ENCODE data around the gene APOB. TPM values are rescaled to one million over a fixed set of nuclear protein-coding genes. Genes with fewer than 3 reads are reported as not detected.
A peak's percentile ranks its signal among the peaks of the same experiment; 100 is the strongest.

APOB gene
- total and polyA plus RNA-seq, 2 of the 13 experiments (the other 11 are each of a cell fraction or from before 2014, with no cell fraction given), result 1,569 to 2,515 TPM

- peak; percentile 70; the same call in 1 of the 2 replicates for TF ChIP-seq ZNF891 (CRISPR knock-in tag; IDR thresholded peaks at IDR 0.05)
- TF ChIP-seq PHF8 (CRISPR knock-in tag; IDR thresholded peaks at IDR 0.05), result peak; percentile 36; the same call in 1 of the 2 replicates
- TF ChIP-seq GPBP1L1 (CRISPR knock-in tag; IDR thresholded peaks at IDR 0.05), result no peak
- peak; percentile 77; the same call in 1 of the 2 replicates for TF ChIP-seq REPIN1 (CRISPR knock-in tag; IDR thresholded peaks at IDR 0.05; ENCODE audit: borderline replicate concordance, low read depth)
- TF ChIP-seq MYC (CRISPR knock-in tag; IDR thresholded peaks at IDR 0.05; ENCODE audit: borderline replicate concordance), result peak; percentile 72
- peak; percentile 45; the same call in 1 of the 2 replicates for TF ChIP-seq RNF2 (conservative IDR thresholded peaks at IDR 0.05; ENCODE audit: low read depth)
- no peak for TF ChIP-seq RBFOX2 (IDR thresholded peaks at IDR 0.05; ENCODE audit: low read depth, low read length)
- TF ChIP-seq CBX1 (IDR thresholded peaks at IDR 0.05; ENCODE audit: low read depth), result no peak
- peak; percentile 51; the same call in 1 of the 2 replicates for TF ChIP-seq MEIS2 (CRISPR knock-in tag; IDR thresholded peaks at IDR 0.05)
- TF ChIP-seq, protein P1, sequence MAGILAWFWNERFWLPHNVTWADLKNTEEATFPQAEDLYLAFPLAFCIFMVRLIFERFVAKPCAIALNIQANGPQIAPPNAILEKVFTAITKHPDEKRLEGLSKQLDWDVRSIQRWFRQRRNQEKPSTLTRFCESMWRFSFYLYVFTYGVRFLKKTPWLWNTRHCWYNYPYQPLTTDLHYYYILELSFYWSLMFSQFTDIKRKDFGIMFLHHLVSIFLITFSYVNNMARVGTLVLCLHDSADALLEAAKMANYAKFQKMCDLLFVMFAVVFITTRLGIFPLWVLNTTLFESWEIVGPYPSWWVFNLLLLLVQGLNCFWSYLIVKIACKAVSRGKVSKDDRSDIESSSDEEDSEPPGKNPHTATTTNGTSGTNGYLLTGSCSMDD (CRISPR knock-in tag; IDR thresholded peaks at IDR 0.05), result peak; percentile 80; the same call in 1 of the 2 replicates
- 0 out of 2 replicates have a peak, but pooled peaks have one; percentile 37 for TF ChIP-seq ZNF205 (CRISPR knock-in tag; IDR thresholded peaks at IDR 0.05)
- TF ChIP-seq ZNF512B (CRISPR knock-in tag; IDR thresholded peaks at IDR 0.05; ENCODE audit: borderline replicate concordance), result peak; percentile 93
- TF ChIP-seq ZNF550 (CRISPR knock-in tag; IDR thresholded peaks at IDR 0.05; ENCODE audit: borderline replicate concordance), result 0 out of 2 replicates have a peak, but pooled peaks have one; percentile 31
- peak; percentile 80; the same call in 1 of the 2 replicates for TF ChIP-seq ZNF343 (CRISPR knock-in tag; IDR thresholded peaks at IDR 0.05)
- TF ChIP-seq ONECUT2 (CRISPR knock-in tag; IDR thresholded peaks at IDR 0.05), result peak; percentile 81; the same call in 1 of the 2 replicates
- TF ChIP-seq SMAD1 (CRISPR knock-in tag; IDR thresholded peaks at IDR 0.05; ENCODE audit: borderline replicate concordance, low read depth), result no peak; the same call in 1 of the 2 replicates
- no peak for TF ChIP-seq PRDM4 (CRISPR knock-in tag; IDR thresholded peaks at IDR 0.05; ENCODE audit: borderline replicate concordance)
- no peak; the same call in 1 of the 2 replicates for TF ChIP-seq ZNF564 (CRISPR knock-in tag; IDR thresholded peaks at IDR 0.05)
- 0 out of 2 replicates have a peak, but pooled peaks have one; percentile 27 for TF ChIP-seq KLF12 (CRISPR knock-in tag; IDR thresholded peaks at IDR 0.05; ENCODE audit: borderline replicate concordance)
- no peak for TF ChIP-seq SNAI1 (CRISPR knock-in tag; IDR thresholded peaks at IDR 0.05; ENCODE audit: borderline replicate concordance)
- peak; percentile 28; the same call in 1 of the 2 replicates for TF ChIP-seq ZNF777 (CRISPR knock-in tag; IDR thresholded peaks at IDR 0.05)
- TF ChIP-seq NR2F2 (IDR thresholded peaks at IDR 0.05; ENCODE audit: borderline replicate concordance, low read depth), result peak; percentile 89
Measured at GRCh38 chr2:21041943-21042707, 1.7 kb downstream of the APOB start (continued).

Measured in HepG2 (cell line).